Upper lobe of left lung (tissue), 4 donors: ENCODE data around the gene FAM83B.

ENCODE experiments used
- EP300 ChIP-seq, 4 donors: sonication (generic); formaldehyde crosslinking; IDR thresholded peaks; one replicate each; pipeline ENCODE4 v1.5.1; 2017; ENCODE audit warnings: antibody characterized with exemption in 4 of 4, control low read depth in 2 of 4
- TF ChIP-seq, protein P1 (sequence below), 6 experiments: fragments of 450-650 bp in 4 of 6; fragments of 200-600 bp in 2 of 6; sonication (generic) in 2 of 6; IDR thresholded peaks; one replicate each; pipeline ENCODE4 v1.5.1; 2016 to 2019; ENCODE audit warnings: antibody characterized with exemption in 6 of 6

DNA sequence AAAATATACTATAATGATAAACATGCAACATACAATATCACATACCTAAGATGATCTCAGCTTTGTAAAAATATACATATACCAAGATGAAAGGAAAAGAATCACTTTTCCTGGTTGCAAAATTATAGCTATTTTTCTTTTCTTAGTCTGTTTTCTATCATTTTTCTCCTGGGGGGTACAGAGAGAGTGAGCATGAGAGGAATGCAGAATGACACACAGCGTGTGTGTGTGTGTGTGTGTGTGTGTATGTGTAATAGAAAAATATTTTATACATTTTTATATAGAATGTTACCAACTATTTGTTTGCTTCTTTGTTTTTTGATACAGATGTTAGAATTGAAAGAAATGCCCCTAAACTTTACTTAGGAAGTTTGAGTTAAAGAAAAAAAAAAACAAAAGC, 64.3 kb downstream of the FAM83B start:
- TF ChIP-seq, protein P1, sequence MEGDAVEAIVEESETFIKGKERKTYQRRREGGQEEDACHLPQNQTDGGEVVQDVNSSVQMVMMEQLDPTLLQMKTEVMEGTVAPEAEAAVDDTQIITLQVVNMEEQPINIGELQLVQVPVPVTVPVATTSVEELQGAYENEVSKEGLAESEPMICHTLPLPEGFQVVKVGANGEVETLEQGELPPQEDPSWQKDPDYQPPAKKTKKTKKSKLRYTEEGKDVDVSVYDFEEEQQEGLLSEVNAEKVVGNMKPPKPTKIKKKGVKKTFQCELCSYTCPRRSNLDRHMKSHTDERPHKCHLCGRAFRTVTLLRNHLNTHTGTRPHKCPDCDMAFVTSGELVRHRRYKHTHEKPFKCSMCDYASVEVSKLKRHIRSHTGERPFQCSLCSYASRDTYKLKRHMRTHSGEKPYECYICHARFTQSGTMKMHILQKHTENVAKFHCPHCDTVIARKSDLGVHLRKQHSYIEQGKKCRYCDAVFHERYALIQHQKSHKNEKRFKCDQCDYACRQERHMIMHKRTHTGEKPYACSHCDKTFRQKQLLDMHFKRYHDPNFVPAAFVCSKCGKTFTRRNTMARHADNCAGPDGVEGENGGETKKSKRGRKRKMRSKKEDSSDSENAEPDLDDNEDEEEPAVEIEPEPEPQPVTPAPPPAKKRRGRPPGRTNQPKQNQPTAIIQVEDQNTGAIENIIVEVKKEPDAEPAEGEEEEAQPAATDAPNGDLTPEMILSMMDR (IDR thresholded peaks at IDR 0.05): no peak
- no peak for TF ChIP-seq EP300 (IDR thresholded peaks at IDR 0.05)
